Stimulated activated CD4-positive, alpha-beta T cell treated with anti-CD3 and anti-CD28 coated beads, Interleukin-4, amount 100 ng/mL, for 24 hours (primary cell): ENCODE results near the gene FHL2.
"Not testable (repeated sequence)": the region's sequence is repeated elsewhere in the genome, so short reads cannot be mapped to it uniquely, and the experiment has no call there.

Experiments used
- DNase-seq: peaks from one replicate; pipeline ENCODE4 v3.0.0-alpha.2; 2020

Gene FHL2

GRCh38 chr2:105335469-105335868 lies 63.4 kb downstream of the FHL2 start:
- DNase-seq = no peak

DNA sequence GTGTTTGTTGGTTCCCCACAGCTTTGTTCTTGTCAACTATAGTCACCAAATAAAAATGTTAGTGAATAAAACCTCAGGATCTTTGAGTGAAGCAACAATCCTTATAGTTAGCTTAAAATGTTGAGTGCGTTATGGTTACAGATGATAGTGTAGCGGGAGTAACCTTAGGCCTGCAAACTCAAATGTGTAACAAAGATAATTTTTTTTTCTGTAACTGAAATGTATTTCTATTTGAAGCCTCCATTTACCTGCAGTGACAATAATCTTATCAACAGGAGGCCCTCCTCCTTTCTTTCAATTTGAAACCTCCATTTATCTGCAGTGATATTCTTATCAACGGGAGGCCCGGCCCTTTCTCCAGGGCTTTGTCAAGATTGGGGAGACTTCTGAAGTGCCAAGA lies 64.6 kb downstream of the FHL2 start:
- DNase-seq = no peak

DNA sequence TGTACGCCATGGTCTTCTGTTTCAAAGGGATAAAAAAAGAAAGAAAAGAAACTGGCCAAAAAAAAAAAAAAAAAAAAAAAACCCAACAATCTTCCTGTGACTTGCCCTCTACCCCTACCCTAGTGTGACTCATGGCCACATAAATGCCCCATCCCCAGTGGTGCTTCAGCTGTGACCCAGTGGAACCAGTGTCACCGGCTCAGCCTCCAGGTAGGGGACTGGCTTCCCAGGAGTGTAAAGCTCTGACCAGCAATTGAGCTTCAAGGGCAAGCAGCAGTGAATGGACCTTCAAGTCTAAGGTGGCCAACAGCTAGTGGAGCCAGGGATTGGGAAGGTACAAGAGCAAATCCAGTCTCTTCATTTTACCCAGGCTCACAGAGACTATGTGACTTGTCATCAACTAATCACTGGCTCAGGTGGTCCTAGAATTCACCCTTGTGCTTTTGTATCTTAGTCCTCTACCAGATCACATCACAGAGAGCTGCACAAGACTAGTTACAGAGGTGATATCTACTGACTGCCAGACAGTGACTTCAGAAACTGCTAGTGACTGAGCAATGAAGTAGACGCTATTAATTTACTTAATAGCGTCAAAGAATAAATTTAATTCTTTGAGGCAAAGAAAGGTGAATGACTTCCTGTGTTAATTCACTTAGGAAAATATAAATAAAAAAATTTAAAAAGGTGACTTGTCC lies 68.0 kb downstream of the FHL2 start:
- peak; percentile 11 for DNase-seq

DNA sequence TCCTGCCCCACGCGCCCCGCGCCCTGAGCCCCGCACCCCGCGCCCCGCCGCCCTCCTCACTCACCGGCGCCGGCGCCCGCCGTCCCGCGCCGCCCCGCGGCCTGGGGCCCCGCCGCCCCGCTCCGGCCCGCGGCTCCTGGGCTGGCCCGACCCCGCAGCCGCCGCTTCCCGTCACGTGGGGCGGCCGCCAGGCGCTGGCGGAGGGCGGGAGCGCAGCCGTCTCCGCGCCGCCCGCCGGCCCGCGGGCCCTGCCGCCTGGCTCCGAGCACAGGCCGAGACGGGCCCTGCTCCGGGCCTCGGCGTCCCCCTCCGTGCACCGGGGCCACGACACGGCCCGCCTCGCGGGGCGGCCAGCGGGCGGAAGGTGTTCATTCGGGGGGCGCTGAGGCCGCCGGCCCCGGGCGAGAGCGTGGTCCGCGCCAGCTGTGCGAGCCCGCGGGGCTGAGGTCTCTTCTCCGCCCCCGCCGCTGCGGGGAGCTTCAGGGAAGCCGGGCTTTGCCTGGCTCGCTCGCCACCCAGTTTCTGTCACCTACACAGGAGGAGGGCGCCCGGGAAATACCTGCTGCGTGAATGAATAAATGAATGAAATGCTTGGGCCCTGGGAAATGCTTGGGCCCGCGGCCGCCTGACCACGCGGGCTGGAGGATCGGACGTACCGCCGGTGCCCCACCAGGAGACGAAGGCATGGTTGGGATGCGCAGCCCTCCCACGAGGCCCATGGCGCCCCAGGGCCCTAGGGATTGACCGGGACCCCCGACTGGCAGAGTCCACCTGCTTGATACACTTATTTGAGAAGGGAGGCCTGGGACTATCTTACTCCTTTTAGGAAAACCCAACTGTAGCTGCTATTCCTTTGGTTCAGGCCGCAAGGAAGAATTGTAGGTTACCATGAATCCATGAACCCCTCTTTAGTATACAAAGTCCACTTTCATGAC lies 69.0 kb downstream of the FHL2 start, which contains the start of gene TGFBRAP1:
Gene TGFBRAP1, minus strand, starts transcription at position 175 of the 935 bp plus-strand sequence. CDS start 21,434 bp downstream, outside the sequence.
- peak; percentile 42 for DNase-seq

GRCh38 chr2:105329197-105329554 lies 69.7 kb downstream of the FHL2 start:
- peak; percentile 27 for DNase-seq

GRCh38 chr2:105328281-105329196 lies 70.3 kb downstream of the FHL2 start:
- DNase-seq = peak; percentile 12

- DNase-seq = no peak
These were observed 71.2 kb downstream of the FHL2 start for GRCh38 chr2:105327690-105328089.

GRCh38 chr2:105327271-105327670 lies 71.6 kb downstream of the FHL2 start:
- not testable (repeated sequence) for DNase-seq

- no peak for DNase-seq
These were observed 73.4 kb downstream of the FHL2 start for GRCh38 chr2:105325389-105325963.

DNA sequence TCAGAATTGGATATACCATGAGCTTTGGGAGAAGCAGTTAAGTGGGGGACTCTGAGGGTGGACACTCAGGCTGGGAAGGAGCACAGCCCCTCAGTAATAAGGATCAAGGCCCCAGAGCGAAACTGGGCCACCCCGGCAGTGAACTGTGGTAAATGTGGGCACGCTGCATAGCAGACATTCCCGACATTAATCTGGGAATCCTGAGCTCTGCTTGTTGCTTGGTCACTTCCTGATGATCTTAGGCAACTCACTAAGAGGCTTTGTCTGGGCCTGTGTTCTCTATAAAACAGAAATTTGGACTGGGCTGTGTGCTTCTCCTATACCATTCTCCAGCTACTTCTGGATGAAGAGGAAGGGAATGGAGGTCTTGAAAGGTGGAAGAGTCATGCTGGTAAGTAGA lies 74.1 kb downstream of the FHL2 start:
- no peak for DNase-seq

DNA sequence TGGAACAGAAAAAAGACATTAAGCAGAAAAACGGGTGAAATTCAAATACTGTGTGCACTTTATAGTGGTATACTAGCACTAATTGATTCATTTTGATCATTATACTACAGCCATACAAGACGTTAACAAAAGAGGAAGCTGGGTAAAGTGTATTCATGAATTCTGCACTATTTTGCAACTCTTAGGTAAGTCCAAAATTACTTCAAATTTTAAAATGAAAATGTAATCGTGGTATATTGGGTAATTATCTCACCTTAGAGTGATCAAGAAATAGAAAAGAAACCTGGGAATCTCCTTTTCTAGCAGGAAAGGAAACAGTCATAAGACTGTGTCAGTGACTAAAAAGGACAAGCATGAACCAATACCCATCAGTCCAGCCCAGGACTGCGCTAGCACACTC lies 74.8 kb downstream of the FHL2 start:
- no peak for DNase-seq

- DNase-seq = no peak
These were observed 75.7 kb downstream of the FHL2 start for GRCh38 chr2:105323111-105323510.

DNA sequence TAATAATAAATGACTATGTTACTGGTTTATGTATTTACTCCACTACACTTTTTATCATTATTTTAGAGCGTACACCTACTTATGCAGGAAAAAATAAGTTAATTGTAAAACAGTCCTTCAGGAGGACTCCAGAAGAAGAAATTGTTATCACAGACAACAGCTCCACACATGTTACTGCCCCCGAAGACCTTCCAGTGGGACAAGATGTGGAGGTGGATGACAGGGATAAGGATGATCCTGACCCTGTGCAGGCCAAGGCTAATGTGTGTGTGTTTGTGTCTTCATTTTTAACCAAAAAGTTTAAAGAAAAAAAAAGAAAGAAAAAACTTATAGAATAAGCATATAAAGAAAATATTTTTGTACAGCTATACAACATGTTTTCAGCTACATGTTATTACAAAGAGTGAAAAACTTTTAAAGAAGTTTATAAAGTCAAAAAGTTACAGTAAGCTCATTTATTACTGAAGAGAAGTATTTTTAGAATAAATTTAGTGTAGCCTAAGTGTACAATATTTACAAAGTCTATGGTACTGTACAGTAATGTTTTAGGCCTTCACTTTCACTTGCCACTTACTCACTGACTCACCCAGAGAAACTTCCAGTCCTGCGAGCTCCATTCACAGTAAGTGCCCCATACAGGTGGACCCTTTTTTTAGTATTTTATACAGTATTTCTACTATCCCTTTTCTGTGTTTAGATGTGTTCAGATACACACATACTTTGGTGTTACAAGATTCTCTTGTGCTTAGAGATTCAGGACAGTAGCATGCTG lies 76.8 kb downstream of the FHL2 start:
- no peak for DNase-seq

DNA sequence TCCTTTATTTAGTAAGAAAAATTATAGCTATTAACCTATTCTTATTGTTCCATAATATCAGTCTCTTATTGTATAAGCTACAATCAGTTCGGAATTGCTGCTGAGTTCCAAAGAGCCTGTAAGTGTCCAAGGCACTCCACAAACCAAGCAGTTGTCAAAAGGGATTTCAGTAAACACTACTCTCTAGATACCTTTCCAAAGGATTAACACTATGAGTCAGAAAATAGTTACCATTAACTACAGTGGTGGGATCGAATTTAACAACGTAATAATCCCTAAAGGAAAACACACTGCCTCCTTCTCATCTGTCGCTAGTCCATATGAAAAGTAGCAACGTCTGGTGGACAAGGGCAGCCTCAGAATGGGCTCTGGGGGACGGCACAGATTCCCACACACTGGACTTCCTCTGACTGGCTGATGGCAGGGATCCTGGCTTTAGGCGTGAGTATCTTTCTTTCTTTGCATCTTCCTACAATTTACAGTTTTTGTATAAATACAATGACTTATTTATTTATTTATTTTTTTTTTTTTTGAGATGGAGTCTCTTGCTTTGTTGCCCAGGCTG lies 78.1 kb downstream of the FHL2 start:
- no peak for DNase-seq

DNA sequence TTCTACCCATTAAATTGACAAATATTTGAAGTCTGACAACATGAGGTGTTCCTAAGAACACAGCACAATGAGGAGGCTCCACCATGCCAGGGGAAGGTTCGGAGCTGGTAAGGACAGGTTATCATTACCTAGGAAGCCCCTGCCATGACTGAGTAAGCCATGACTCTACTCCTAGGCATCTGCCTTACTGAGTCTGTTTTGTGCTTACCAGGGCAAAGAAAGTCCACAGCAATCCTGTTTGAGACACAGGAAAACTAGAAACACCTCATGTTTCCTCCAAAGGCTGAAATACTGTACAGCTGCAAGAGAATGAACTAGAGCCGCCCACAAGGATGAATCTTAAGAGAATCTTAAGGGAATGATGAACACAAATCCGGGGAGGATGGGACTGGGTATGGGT lies 80.9 kb downstream of the FHL2 start:
- DNase-seq = no peak

GRCh38 chr2:105315314-105315713 lies 83.5 kb downstream of the FHL2 start:
- DNase-seq = no peak

GRCh38 chr2:105313877-105314276 lies 85.0 kb downstream of the FHL2 start:
- DNase-seq = no peak
